OCI-M2 (cell line): ENCODE results near the gene STRN.
"Not testable (repeated sequence)": the region's sequence is repeated elsewhere in the genome, so short reads cannot be mapped to it uniquely, and the experiment has no call there.

Experiments used
- DNase-seq: peaks from one replicate; lab custom pipeline; 2025; ENCODE audit not compliant: unreplicated experiment; lab: John Stamatoyannopoulos, UW

Gene STRN, protein sequence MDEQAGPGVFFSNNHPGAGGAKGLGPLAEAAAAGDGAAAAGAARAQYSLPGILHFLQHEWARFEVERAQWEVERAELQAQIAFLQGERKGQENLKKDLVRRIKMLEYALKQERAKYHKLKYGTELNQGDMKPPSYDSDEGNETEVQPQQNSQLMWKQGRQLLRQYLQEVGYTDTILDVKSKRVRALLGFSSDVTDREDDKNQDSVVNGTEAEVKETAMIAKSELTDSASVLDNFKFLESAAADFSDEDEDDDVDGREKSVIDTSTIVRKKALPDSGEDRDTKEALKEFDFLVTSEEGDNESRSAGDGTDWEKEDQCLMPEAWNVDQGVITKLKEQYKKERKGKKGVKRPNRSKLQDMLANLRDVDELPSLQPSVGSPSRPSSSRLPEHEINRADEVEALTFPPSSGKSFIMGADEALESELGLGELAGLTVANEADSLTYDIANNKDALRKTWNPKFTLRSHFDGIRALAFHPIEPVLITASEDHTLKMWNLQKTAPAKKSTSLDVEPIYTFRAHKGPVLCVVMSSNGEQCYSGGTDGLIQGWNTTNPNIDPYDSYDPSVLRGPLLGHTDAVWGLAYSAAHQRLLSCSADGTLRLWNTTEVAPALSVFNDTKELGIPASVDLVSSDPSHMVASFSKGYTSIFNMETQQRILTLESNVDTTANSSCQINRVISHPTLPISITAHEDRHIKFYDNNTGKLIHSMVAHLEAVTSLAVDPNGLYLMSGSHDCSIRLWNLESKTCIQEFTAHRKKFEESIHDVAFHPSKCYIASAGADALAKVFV

GRCh38 chr2:36966370-36967235, at the start of gene STRN:
Gene STRN (minus strand): TSS chr2:36966536. CDS start chr2:36966463, 73 bp downstream.
- peak; percentile 48 for DNase-seq

DNA sequence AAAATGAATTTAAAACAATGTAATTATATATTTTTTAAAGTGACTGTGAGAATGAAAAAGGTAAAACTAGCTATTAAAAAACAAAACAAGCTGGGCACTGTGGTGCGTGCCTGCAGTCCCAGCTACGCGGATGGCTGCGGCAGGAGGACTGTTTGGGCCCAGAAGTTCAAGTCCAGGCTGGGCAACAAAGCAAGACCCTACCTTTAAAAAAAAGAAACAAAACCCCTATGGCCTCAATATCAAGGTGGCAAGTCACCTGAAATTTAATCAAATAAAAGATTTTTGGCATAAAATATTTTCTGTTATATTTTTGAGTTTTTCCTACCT, 46.9 kb upstream of the STRN start:
- DNase-seq = no peak

DNA sequence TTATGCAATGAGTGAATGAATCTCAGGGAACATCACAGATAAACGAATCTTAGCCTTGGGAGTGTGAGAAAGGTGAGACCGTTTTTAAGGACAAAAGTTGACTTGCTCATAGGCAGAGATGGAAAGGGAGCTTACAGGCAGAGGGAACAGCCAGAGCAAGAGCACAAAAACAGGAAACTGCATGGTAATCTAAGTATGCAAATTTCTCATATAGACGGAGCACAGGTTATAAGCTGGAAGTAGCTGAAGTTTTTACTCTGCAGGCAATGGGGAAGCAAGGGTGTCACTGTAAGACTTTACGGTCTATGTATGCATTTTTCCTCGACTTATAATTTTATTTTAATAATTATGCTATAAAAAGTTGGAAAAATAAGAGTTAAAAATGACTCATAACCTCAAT, 44.8 kb upstream of the STRN start:
- DNase-seq = no peak

- DNase-seq = no peak
These were observed 39.0 kb upstream of the STRN start for GRCh38 chr2:37005118-37005868.

- DNase-seq = no peak
These were observed 34.7 kb upstream of the STRN start for GRCh38 chr2:37000988-37001556.

DNA sequence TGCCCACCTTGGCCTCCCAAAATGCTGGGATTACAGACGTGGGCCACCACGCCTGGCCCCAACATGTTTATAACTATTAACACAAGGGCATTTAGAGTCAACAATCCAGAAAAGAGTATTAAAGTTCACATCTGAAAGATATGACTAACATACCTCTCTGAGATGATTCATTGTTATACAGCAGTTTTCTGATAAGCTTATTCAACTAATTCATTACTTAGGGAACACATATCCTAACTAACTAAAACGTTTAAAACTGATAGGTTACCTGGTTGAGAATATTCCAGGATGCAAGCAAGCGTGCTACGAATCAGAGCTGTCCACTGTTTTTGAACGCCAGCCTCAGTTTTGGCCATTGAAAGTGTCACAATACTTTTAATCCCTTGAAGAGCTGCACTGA, 34.0 kb upstream of the STRN start:
- no peak for DNase-seq

GRCh38 chr2:36999416-36999815, 33.1 kb upstream of the STRN start:
- not testable (repeated sequence) for DNase-seq

GRCh38 chr2:36993841-36994620, 27.7 kb upstream of the STRN start:
- no peak for DNase-seq

- DNase-seq = no peak
These were observed 21.7 kb upstream of the STRN start for GRCh38 chr2:36988008-36988407.

DNA sequence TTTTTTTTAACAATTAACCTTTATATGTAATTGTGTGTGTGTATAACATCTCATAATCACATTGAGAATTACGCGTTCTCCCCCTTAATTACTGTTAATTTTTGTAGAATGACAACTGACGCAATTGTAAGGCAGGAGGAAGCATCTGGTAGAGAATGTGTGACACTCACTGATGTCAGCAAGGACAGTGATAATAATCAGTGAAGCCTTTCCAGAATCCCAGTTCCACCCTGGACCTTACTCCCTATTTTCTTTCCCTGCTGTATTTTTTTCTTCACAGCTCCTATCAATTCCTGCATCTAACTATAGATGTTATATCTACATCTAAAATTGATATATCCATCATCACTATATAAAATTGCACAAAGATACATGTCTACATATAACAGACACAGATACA, 16.1 kb upstream of the STRN start:
- no peak for DNase-seq

- DNase-seq = no peak
These were observed 15.6 kb upstream of the STRN start for GRCh38 chr2:36981911-36982310.

- DNase-seq = not testable (repeated sequence)
These were observed 12.7 kb upstream of the STRN start for GRCh38 chr2:36979007-36979406.

- DNase-seq = no peak
These were observed 9.7 kb upstream of the STRN start for GRCh38 chr2:36976065-36976464.

GRCh38 chr2:36975306-36975705, 9.0 kb upstream of the STRN start:
- DNase-seq = no peak

DNA sequence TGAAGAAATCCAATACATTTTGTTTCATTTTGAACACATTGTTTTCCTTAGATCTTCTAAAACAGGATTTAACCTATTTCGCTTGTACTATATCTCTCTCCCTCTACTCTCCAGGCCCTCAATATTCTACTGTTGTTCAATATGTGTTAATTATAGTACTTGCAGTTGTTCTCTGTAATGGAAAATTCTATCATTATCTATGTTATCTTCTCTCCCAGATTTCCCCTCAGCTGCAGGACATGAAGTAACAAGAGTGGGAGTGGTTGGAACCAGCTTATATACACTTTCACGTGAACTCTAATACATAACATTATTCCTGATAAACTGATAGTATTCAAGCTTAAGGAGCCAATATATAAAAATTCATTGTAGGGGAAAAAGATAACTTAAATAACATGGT, 7.0 kb upstream of the STRN start:
- no peak for DNase-seq

DNA sequence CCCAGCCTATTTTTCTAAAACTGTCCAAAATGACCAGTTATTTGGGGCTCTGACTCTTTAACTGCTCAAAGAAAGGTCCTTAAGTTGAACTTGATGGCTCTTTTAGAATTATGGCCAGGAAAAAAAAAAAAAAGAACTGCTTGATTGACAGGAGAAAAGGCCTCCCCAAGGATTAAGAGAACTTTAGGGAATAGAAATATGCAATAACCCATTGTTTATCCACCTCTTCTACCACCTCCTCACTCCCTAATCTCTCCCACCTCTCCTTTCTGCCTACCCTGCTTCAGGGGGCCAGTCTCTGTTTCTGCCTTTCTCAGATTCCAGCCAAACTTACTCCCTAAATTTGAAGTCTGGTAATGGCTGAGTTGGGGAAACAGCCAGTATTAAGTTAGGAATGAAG, 5.7 kb upstream of the STRN start:
- DNase-seq = no peak

DNA sequence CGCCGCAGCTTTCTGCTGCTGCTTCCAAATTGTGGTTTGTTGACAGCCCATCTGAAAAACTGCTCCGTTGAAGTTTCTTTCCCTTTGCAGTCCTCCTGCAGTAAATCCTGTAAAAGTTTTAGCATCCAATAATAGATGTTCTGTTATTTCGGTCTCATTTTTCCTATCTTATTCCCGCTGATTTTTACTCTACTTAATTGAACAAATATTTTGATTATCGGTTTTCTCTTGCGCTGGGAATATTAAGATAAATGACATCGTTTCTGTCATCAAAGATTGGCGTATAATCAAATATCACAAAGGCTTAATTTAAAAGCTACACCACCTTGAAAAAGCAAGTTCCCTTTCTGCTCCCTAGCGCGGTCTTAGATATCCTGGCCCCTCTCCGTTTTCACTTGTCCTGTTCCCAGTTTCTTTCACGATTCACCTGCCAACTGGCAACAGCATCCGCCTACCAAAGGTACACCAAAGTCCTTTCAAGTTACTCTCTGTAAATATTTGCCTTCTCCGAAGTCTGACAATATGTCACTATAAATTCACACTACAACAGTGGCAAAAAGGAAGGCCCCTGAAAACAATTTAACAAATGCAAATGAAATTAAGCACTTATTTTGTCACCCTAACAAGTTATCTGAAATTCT, 1.0 kb upstream of the STRN start:
- DNase-seq = no peak

DNA sequence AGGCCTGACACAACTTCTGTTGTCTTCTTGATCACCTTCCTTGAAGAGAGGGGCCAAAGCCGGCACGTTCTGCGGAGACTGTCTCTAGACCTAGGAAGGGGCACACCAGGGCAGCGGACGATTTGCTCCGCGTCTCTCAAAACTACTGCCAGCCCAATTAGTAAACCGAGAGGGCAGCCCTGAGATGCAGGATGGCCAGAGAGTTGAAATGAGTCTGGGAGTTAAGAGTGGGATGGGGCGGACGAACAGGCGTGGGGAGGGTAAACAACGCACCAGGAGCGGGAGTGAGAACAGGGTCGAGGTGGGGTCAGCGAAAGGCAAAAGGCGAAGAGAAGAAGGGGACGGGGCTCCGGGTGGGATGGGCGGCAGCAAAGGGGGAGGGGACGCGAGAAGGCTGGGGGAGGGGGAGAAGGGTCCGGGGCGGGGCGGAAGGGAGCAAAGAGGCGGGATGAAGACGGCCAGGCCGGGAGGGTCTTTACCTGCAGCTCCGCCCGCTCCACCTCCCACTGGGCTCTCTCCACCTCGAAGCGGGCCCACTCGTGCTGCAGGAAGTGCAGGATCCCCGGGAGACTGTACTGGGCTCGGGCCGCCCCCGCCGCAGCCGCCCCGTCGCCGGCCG, 476 bp downstream of the STRN start:
- no peak for DNase-seq

- no peak for DNase-seq
These were observed 1.1 kb downstream of the STRN start for GRCh38 chr2:36965206-36965605.
